Measurements from ENCODE around the gene GAL3ST2.
"Not testable (repeated sequence)": the region's sequence is repeated elsewhere in the genome, so short reads cannot be mapped to it uniquely, and the experiment has no call there.

GAL3ST2 gene

GRCh38 chr2:241748468-241749256, 28.0 kb upstream of the GAL3ST2 start:
- DNase-seq, result no peak

GRCh38 chr2:241750076-241750840, 26.4 kb upstream of the GAL3ST2 start:
- DNase-seq, result no peak

- DNase-seq, result no peak
Measured at GRCh38 chr2:241751152-241751551, 25.5 kb upstream of the GAL3ST2 start.

DNA sequence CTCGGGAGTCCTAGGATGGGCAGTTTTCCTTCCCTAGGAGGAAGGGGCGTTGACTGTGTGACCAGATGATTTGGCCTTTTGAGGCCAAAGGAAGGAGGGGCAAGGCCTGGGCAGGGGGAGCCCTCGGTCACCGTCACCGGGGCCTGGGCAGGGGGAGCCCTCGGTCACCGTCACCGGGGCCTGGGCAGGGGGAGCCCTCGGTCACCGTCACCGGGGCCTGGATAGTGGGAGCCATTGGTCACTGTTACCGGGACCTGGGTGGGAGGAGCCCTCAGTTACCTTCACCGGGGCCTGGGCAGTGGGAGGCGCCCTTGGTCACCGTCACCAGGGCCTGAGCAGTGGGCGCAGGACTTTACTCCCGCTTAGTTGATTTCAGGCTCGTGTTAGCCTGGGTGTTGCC, 24.8 kb upstream of the GAL3ST2 start:
- no peak for DNase-seq

DNA sequence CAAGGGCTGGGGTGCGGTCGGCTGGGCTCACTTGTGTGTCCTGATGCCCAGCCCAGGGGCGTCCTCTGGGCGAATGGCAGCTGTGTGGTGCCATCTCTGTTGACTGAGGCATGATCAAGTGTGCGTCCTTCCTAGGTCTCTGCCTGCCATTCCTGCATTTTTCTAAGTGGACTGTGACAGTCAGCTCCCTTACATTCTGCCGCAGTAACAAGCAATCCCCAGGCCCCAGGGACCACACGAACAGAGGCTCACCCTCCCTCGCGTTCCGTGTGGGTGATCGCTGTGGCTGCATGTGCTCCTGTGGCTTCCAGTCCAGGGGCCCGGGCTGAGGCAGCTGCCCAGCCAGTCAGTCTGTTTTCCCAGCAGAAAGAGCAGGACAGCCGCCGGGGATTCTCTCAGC, 24.4 kb upstream of the GAL3ST2 start:
- DNase-seq, result no peak

- DNase-seq, result no peak
Measured at GRCh38 chr2:241752689-241753276, 23.8 kb upstream of the GAL3ST2 start.

GRCh38 chr2:241753493-241753892, 23.1 kb upstream of the GAL3ST2 start:
- DNase-seq, result no peak

GRCh38 chr2:241754042-241754441, 22.6 kb upstream of the GAL3ST2 start:
- DNase-seq, result no peak

DNA sequence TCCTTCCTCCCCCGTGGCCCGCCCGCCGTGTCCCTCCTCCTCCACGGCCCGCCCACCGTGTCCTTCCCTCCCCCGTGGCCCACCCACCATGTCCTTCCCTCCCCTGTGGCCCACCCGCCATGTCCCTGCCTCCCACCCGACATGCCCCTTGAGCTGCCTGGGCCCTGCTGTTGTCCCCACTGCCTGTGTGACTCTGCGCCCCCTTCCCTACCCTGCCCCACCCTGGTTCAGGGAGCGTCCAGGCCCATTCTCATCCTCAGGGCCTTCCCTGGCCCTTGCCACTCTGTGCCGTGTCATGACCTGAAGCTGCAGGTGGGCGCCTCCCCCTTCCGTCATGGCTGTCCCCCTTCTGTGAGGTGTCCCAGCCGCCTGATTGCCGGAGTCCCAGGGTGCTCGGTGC, 21.5 kb upstream of the GAL3ST2 start:
- no peak for DNase-seq

- no peak for DNase-seq
Measured at GRCh38 chr2:241755777-241756176, 20.8 kb upstream of the GAL3ST2 start.

DNA sequence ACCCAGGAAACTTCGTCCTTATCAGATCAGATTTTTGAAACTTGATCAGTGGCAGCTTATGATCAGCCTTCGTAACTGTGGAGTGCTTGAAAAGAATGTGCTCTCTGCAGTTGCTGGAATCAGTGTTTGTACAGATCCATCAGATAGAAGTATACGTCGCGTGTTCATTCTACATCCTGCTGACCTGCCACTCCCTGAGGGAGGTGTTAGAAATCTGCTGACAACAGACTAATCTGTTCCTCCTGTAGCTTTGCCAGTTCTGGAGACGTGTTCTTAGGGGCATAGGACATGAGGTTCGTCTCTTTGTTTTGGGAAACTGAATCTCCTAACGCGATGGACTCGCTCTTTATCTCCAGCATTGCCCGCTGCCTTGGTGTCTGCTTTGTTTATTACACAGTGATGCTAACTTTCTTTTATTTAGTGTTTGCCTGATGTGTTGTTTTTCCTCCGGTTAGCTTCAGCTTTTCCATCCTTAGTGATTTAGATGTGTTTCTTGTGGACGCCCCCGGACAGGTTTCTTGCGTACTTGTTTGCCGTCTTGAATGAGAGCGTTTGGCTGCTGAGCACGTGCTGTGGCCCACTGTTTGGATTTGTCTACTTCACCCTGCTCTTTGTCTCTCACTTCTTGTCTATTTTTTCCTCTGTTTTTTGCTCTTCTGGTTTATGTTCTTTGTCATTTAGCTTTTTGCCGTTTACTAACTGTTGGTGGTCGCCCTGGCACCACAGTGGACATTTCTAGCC, 17.4 kb upstream of the GAL3ST2 start:
- no peak for DNase-seq

GRCh38 chr2:241759893-241760292, 16.7 kb upstream of the GAL3ST2 start:
- DNase-seq, result not testable (repeated sequence)

GRCh38 chr2:241760301-241760771, 16.3 kb upstream of the GAL3ST2 start:
- DNase-seq, result no peak

DNA sequence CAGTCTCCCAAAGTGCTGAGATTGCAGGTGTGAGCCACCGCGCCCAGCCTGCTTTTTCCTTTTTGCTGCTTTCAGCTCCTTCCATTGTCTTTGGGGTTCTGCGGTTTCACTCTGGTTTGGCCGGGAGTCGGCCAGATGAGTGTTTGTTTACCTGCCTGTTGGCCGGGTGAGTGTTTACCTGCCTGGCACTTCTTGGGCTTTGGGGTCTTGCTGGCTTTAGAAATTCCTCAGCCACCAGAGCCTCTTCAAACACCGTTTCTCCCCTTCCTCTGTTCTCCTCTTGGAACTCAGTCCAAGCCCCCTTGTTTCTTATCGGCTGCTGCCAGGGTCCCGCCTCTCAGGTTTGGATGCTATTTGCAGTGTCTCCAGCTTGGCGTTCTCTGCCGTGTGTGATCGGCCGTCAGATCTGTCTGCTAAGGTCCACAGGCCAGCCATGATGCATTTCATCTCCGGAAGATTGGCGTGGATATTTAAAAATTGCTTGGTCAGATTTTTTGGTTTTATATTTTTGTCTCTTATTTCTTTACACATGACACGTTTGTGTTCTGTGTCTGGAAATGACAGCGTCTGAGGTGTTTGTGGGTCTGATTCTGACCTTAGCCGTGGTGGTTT, 14.2 kb upstream of the GAL3ST2 start:
- peak; percentile 11 for DNase-seq

- DNase-seq, result no peak
Measured at GRCh38 chr2:241762933-241763369, 13.7 kb upstream of the GAL3ST2 start.

DNA sequence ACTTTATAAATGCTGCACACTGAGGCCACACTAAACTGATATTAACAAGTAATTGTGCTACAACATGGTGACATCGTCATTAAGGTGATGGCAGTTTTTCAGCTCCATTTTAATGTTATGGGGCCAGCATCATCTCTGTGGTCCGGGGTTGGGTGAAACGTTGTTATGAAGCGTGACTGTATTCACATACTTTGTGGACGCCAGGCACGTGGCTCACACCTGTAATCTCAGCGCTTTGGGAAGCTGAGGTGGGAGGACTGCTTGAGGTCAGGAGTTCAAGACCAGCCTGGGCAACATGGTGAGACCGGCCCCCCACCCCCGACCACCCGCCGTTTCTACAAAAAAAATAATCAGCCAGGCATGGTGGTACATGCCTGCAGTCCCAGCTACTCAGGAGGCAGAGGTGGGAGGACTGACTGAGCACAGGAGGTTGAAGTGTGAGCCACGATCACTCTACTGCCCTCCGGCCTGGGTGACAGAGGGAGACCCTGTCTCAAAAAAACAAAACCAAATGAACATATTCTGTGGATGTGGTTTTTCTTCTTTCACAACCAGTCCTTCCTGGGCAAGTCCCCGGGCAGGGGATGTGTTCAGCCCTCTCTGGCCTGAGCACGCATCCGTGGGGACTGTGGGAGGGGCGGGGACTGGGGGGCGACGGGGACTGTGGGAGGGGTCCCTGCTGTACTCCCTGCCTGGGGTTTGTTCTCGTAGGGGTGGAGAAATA, 12.9 kb upstream of the GAL3ST2 start:
- DNase-seq, result no peak

- no peak for DNase-seq
Measured at GRCh38 chr2:241764275-241765241, 12.1 kb upstream of the GAL3ST2 start.

GRCh38 chr2:241767464-241768250, 9.0 kb upstream of the GAL3ST2 start:
- no peak for DNase-seq

DNA sequence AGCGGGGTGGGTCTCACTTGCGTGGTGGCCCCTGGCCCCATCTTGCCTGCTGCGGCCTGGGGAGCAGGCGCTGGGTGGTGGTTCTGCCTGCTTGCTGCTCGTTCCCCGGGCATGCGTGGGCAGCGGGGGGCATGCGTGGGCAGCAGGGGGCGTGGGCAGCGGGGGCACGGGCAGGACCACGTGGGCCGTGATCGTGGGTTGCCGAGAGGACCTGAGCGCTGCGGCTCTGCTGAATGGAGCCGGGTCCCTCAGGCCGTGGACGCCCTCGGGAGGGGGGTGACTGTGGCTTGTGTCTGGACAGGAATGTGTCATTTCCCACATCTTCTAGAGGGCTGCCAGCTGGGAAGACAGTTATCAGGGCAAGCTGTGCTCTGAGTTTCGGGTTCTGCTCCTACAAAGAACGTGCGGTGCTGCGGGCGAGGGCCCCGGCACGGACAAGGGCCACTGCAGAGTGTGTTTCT, 8.3 kb upstream of the GAL3ST2 start:
- DNase-seq, result no peak

DNA sequence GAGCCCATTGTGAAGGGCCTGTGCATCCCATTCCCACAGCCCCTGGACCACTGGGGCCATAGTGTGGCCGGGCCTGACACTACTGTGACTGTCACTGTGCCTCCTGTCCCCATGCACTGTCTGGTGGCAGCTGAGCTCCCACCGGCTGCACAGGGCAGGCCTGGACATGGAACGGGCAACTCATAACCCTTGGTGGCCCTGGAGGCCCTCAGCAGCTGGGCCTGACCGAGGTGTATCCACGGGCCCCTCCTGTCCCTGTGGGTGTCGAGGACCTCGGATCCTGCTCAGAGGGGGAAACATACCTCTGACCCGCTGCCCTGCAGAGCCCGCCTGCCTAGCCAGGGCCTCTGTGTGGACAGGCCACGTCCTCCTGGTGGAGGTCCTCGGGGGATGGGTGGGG, 7.8 kb upstream of the GAL3ST2 start:
- no peak for DNase-seq
